NCI-H128 (cell line): ENCODE measurements around the gene KCP.

Source experiments
- DNase-seq: peaks from one replicate; lab custom pipeline; 2025; ENCODE audit not compliant: unreplicated experiment; lab: John Stamatoyannopoulos, UW

The KCP gene

DNA sequence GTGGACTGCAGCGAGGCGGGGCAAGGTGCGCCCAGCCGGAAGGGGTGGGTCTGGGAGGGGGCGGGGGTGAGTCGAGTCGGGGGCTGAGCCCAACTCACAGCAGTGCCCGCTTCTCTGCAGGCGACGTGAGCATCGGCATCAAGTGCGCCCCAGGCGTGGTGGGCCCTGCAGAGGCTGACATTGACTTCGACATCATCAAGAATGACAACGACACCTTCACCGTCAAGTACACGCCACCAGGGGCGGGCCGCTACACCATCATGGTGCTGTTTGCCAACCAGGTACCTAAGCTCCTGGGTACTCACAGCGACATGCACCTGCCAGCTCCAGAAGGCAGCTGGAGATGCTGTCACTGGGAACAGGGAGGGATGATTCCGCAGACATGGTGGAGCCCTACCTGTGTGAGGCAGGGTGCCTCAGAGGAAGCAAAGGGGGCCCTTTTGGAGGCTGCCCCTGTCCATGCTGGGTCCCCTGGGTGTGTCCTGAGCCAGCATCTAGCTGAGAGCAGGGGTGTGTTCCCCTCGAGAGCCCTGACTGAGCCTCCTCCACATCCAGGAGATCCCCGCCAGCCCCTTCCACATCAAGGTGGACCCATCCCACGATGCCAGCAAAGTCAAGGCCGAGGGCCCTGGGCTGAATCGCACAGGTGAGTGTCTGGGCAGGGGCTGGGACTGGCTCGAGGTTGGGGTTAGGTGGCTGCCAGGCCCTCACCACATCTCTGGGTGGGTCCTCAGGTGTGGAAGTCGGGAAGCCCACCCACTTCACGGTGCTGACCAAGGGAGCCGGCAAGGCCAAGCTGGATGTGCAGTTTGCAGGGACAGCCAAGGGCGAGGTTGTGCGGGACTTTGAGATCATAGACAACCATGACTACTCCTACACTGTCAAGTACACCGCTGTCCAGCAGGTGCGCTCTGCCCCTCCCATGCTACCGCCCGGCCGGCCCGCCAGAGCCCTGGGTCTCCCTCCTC, 67.6 kb downstream of the KCP start:
- DNase-seq = no peak

DNA sequence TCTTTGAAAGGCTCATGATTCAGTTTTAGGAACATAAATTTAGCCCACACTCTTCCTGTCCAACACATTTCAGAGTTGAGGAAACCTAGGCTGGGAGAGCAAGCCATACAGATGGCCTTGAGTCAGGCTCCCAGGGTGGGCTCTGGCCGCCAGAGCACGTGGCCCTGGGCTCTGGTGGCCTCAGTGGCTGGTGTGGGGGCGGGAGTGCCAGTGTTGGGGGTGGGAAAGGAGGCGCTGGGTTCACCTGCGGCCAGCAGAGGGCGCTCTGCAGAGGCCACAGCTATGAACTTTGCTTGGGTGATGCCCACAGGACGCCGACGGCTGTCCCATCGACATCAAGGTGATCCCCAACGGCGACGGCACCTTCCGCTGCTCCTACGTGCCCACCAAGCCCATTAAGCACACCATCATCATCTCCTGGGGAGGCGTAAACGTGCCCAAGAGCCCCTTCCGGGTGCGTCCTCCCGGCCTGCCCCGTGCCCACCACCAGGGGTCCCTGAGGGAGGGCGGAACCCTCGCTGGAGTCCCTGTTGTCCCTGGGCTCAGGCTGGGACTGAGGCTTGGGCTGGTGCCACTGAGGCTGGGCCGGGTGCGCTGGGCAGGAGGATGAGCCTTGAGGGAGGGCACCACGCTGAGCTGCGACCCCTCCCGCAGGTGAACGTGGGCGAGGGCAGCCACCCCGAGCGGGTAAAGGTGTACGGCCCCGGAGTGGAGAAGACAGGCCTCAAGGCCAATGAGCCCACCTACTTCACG, 68.4 kb downstream of the KCP start:
- no peak for DNase-seq

DNA sequence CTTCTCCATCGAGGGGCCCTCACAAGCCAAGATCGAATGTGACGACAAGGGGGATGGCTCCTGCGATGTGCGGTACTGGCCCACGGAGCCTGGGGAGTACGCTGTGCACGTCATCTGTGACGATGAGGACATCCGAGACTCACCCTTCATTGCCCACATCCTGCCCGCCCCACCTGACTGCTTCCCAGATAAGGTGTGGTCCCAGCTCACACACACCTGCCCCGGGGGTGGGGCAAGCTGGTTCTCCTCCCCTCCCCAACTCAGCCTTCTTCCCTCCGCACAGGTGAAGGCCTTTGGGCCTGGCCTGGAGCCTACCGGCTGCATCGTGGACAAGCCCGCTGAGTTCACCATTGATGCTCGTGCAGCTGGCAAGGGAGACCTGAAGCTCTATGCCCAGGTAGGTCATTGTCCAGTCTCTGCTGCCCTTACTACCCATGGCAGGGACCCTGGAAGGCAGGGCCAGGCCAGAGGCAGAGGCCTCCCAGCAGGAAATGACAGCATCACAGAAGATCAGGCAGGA, 69.3 kb downstream of the KCP start:
- DNase-seq = no peak

DNA sequence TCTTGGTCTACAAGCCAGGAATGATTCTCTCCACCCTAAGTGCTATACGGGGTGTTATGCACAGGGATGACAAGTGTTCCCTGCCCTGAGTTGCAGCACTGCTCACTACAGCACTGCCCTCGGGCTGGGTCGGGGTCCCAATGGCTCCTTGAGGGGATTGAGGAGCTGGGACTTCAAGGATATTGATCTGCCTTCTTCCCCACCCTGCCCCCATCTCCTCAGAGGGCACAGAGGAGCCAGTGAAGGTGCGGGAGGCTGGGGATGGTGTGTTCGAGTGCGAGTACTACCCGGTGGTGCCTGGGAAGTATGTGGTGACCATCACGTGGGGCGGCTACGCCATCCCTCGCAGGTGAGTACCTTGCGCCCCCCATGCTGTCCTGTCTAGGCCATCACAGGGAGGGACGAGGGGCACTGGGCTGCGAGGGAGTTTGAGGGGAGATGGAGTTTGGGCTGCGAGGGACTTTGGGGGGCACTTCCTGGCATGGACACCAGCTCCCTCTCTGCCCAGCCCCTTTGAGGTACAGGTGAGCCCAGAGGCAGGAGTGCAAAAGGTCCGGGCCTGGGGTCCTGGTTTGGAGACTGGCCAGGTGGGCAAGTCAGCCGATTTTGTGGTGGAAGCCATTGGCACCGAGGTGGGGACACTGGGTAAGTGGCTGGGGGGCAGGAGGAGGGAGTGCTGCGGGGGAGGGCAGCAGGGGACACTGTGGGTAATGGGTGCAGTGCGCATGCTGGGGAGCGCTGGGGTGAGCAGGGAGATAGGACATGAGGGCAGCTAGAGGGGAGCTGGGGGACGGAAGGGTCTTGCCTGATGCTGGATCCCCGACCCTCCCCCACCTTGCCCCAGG, 70.0 kb downstream of the KCP start:
- no peak for DNase-seq

DNA sequence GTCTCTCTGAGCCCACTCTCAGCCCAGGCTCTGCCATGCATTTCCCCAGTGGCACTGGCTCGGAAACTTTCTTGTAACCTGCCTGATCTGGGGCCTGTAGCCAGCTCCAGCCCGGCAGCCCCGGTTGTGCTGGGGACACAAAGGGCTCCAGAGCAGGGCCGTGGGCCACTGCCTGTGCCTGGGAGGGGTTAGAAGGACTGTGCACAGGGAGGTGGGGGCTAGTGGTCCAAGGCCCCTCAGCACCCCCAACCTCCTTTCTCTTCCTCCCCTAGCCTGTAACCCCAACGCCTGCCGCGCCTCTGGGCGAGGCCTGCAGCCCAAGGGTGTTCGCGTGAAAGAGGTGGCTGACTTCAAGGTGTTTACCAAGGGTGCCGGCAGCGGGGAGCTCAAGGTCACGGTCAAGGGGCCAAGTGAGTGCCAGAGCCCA, 70.7 kb downstream of the KCP start:
- DNase-seq = no peak

DNA sequence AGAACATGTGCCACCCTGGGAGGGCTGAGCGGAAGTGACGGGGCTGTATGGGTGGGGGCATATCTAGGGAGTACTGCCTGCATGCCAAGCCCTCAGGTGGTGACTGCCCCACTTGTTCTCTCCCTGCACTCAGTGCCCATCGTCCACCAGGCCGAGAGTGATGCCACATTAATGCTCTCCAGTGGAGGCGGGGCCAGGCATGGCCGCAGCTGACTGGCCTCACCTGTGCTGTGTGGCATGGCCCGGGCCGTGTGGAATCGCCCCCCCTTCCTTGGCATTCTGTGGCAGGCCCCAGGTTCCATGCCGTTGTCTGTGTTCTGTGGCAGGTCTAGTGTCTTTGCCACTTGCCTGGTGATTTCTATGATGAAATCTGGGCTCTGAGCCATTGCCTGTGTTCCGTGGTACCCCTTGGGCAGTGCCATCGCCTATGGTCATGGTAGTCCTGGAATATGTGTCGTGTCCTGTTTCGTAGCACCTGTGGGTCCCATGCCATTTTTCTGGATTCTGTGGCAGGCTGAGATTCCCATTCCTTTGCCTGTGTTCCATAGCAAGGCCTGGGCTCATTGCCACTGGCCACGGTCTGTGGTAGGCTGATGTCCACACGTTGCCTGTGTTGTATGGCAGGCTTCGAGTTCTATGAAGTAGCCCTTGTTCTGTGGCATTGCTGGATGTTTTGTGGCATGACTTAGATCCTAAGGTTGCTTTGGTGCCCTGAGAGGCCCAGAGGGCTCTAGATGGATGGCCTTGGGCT, 71.4 kb downstream of the KCP start:
- no peak for DNase-seq

DNA sequence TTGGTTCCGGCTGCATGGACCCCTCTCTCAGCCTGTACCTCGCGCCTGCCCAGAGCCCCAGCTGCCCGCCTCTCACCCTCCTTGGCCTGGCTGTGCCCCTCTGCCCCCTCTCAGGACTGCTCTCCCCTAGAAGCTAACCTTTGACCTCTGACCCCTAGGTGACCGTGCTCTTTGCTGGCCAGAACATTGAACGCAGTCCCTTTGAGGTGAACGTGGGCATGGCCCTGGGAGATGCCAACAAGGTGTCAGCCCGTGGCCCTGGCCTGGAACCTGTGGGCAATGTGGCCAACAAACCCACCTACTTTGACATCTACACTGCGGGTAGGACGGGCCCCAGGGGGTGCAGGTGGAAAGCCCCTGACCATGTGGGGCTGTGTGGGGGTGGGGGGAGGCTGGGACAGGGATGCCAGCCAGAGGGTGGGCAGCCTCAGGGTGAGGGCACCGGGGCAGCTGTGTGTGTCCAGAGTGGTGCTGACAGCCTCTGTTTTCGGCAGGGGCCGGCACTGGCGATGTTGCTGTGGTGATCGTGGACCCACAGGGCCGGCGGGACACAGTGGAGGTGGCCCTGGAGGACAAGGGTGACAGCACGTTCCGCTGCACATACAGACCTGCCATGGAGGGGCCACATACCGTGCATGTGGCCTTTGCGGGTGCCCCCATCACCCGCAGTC, 72.3 kb downstream of the KCP start:
- DNase-seq = no peak

DNA sequence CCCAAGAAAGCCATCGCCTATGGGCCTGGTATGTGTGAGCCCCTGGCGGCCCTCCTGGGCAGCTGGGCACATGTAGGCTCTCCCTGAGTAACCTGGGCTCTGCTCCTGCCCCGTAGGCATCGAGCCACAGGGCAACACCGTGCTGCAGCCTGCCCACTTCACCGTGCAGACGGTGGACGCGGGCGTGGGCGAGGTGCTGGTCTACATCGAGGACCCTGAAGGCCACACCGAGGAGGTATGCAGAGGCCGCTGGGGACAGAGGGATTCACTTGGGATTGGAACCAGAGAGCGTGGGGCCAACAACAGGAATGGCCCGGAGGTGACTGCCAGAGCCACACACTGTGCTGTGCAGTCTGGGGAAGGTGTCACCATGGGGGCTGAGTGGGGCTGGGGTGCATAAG, 73.0 kb downstream of the KCP start:
- DNase-seq = no peak

DNA sequence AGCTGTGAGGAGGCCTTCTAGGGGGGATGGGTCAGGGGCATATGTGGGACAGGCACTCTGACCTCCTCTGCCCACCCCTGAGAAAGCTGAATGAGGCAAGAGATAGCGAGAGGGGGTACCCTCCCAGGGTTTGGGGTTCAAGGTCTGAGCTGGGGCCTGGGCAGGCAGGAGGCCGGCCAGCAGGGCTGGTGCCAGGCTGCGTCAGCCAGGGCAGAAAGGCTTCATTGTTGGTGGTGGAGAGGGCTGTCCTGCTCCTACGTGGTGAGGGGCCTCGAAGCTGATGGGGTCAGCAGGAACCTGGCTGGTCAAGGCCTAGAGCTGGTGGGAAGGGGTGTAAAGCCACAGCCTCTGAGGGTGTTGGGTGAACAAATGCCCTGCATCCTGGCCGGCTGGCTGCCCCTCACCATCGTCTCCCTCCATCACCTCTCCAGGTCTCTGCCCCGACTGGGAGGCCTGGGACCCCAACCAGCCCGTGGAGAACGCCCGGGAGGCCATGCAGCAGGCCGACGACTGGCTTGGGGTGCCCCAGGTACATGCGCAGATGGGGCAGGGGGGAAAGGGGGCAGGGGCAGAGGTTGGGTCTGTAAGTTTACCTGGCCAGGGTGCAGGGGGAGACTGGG, 73.7 kb downstream of the KCP start:
- DNase-seq = no peak

DNA sequence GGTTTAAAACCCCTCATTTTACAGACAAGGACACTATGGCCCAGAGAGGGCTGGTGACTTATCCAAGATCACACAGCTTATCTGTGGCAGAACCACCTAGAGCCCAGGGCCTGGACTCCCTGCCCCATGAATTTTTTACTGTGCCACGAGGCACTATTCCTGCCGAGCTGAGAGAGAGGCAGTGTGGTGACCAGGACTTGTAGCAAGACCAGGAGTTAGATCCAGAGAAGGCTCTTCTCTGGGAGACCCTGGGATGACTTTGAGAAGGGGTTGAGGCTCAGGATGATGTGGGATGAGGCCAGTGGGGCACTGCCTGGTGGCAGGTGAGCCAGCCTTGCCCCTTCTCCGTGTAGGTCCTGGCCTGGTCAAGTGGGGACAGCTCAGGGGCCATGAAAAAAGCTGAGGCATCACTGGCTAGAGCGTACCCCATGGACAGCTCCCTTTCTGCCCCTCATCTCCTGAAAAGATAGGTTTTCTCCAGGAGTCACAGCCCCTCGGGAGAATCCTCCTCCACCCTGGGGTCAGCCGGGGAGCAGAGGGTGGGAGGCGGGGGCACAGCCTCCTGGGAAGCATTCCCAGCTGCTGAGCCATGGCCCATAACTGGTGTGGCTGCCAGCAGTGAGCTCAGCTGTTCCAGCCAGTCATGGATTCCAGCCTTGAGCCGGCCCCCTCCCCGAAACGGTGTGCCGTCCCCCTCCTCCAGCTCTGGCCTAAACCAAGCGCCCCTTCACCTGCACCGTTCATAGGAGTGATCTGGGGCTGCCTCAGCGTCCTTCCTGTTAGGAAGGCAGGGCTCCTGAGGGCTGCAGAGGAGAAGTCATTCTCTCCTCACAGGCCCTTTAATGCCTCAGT, 74.5 kb downstream of the KCP start:
- DNase-seq = no peak

DNA sequence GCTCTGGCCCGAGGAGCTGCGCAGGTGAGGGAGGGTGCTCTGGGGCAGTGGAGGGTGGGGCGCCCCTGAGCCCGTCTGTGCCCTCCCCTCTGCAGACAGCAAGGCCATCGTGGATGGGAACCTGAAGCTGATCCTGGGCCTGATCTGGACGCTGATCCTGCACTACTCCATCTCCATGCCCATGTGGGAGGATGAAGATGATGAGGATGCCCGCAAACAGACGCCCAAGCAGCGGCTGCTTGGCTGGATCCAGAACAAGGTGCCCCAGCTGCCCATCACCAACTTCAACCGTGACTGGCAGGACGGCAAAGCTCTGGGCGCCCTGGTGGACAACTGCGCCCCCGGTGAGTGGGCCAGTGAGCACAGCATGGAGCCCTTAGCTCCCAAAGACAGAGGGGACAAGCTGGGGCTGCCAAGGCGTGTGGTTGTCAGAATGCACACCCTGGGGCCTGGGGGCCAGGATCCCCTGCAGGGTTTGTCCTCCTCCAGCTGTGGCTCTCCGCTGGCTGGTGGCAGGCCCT, 75.2 kb downstream of the KCP start:
- no peak for DNase-seq

DNA sequence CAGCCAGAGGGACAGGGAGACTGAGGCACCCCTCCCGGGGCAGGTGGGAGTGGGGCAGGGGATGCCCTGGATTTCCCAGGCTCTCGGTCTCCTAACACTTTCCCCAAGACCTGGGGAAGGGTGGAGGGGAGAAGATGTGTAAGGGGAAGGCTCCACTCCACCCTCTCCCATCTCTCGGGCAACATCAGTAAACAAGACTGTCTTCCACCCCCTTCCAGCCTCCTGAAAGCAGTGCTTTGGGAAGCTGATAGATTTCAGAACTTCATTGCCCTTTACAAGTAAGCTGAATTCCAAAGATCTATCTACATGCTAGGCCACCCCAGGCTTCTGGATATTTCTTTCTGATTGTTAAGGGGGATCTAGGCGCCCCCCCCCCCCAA, 76.6 kb downstream of the KCP start:
- DNase-seq = no peak

DNA sequence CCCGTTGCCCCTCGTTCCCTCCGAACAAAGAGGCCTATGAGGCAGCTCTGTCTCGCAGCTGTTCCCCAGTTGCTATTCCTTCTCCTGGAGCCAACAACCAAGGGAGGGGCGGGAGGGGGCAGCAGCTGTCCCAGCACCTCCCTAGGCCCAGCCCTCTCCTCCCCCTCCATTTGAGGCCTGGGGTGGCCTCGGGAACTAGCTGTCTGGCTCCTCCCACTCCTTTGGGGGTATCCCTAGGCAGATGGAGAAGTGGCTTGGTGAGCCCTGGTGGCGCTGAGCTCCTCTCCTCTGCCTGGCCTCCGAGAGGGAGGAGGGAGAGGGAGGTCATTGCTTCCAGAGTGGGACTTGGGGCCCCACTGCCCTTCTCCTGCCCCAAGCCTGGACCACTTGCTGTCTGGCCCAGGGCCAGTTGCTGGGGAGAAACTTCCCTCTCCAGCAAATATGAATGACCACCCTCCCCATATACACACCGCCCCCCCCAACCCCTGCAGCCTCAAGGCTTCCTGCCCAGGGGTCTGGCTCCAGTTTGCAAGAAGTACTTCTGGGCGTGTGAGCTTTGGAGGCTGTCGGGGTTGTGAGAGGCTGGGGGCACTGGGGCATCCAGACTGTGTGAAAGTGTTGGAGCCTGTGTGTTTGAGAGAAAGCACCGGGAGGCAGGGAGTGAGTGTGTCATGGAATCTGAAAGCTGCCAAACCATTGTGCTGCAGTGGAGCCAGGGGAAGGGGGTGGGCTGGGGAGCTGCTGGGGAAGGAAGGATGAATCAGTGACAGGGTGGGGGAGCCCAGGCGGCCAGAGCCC, 77.2 kb downstream of the KCP start:
- no peak for DNase-seq

DNA sequence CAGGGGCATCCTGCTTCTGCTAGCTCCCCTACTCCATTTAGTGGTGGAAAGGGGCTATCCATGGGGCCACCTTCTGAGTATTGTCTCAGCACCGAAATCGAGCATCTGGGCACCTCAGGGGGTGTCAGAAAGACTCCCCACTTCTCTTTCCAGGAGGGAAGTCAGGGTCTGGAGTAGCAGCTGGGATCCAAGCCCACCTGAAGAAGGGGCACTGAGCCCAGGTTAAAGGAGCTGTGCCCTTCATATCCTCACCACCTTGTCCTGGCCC, 77.7 kb downstream of the KCP start:
- DNase-seq = no peak

DNA sequence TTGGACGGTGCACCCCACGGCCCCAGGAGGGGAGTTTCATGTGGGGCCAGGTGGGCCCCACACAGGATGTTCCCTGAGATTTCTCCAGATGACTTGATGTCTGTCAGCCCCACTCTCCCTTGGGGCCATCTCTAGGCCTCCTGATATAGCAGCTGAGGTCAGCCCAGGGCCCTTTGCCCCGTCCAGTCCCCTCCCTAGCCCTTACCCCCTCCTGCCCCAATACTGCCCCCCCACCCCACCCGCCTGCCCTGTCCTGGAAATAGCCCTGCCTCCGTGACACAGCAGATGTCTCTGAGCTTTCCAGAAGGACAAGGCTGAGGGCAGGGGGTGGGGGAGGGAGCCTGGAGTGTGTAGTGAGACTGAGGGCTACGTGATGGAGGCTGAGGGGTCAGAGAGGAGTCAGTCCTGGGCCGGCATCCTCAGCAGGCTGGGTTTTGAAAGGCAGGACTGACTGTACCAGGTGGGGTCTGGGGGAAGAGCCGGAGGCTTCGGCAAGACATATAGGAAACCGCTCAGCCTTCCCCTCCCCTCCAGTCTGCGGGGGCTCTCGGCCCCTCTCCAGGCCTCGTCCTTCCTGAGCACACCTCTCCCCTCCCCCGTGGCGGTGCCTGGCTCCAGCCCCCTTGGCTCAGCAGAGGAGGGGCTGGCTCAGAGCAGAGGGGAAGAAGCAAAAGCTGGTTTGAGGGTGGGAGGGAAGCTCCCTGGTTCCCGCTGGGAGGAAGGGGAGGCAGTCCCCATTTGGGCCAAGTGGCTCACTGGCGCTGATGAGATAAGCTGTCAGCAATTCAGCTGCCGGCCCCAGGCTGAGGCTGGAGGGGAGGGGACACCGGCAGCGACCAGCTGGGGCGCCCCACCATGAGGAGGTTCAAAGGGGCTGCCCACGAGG, 78.3 kb downstream of the KCP start:
- no peak for DNase-seq

DNA sequence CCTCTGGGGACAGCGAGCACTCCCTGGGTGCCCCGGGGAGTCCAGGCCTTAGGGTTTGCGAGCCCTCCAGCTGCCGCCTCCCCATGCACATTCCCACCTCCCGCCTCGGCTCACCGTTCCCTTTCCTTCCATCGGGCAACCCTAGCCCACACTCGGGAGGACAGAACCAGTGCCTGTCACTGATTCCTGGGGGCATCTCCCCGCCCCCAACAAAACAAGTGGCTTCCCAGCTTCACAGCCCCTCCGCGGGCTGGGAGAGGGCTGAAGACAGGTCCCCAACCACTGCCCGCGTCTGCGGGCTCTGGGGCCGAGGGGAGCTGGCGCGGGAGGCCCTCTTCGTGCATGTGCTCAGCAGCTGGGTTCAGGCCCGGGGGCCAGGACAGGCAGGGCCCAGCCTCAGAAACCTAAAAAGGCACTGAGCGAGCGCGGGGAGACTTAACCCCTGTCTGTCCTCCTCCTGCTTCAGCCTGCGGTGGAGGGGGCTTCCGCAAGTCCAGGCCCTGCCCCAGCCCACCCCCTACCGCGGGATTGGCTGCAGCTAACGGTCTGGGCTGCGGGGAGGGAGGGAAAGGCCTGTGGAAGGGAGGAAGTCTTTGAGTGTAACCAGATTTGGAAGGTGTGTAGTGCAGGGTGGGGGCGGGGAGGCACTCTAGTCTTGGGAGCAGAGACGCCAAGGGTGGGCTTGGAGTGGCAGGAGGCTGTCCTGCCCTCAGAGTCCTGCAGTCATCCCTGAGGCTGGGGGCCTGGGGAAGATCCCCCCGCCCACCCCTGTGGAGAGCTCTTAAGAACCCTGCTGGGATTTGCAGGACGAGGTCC, 79.1 kb downstream of the KCP start:
- no peak for DNase-seq
